Measurements from ENCODE around the gene TLE2. TPM values are rescaled to one million over a fixed set of nuclear protein-coding genes. Genes with fewer than 3 reads are reported as not detected.

Gene TLE2
- polyA plus RNA-seq, 3 donors, result not detected

- 72% methylated on average over 4 of the region's 12 CpGs for WGBS (ENCODE audit: insufficient coverage)
- H3K27me3 Mint-ChIP-seq (ENCODE audit: low read depth in 3 of 3), result peaks cover 32 to 46% (median 36%) of the 10 kb centered on the region in 3 donors
- H3K36me3 Mint-ChIP-seq, result peaks cover 0 to 1% of the 10 kb centered on the region in 2 donors
- Histone ChIP-seq H2AFZ (ENCODE audit: insufficient read depth, low read depth, low read length, poor library complexity, severe bottlenecking) (no peak overlapping the region), H3K27me3 (ENCODE audit: control insufficient read depth in 2 of 2, insufficient read depth in 2 of 2, low read length in 2 of 2) (peaks cover 4 to 29% of the 10 kb centered on the region in 2 donors), H3K36me3 (replicated peaks in 1 of 2; ENCODE audit: control insufficient read depth in 1 of 2, insufficient read depth in 2 of 2, low read length in 2 of 2) (no peaks in the 10 kb centered on the region), H3K4me1 (ENCODE audit: control insufficient read depth in 1 of 2, insufficient read depth in 2 of 2, low read length in 2 of 2) (peaks cover 5 to 14% of the 10 kb centered on the region in 2 donors), H4K20me1 (ENCODE audit: insufficient read depth, low read length) (no peaks in the 10 kb centered on the region), H3K27ac (ENCODE audit: low read depth in 1 of 2, low read length in 2 of 2) (no peak overlapping the region), H3K9ac (ENCODE audit: insufficient read depth, low read length, poor library complexity, severe bottlenecking) (no peak overlapping the region), H3K79me2 (ENCODE audit: insufficient read depth, low read length) (no peaks in the 10 kb centered on the region), H3K9me3 (replicated peaks in 1 of 2; ENCODE audit: control insufficient read depth in 1 of 2, insufficient read depth in 1 of 2, low read length in 2 of 2) (no peaks in the 10 kb centered on the region), H3K4me2 (replicated peaks; ENCODE audit: extremely low read depth, low read length, poor library complexity, severe bottlenecking) (no peak overlapping the region), H3K4me3 (replicated peaks in 1 of 3; ENCODE audit: low read depth in 2 of 3, low read length in 3 of 3) (no peak overlapping the region)
- peaks cover 10% of the 10 kb centered on the region for H3K4me1 Mint-ChIP-seq
- intact Hi-C loops (cut with micrococcal nuclease), result no loop called here
- peaks cover 0 to 3% (median 0%) of the 10 kb centered on the region in 7 donors for H3K9me3 Mint-ChIP-seq
- no peak overlapping the region for H3K27ac Mint-ChIP-seq
- no peak for DNase-seq
- TF ChIP-seq CTCF (IDR thresholded peaks at IDR 0.05), result no peak
- H3K4me3 Mint-ChIP-seq, result no peak overlapping the region
These were observed 41.3 kb downstream of the TLE2 start for GRCh38 chr19:2987797-2988196.

GRCh38 chr19:2986951-2987524 is 42.0 kb downstream of the TLE2 start:
- Histone ChIP-seq H3K4me1 (ENCODE audit: control insufficient read depth in 1 of 2, insufficient read depth in 2 of 2, low read length in 2 of 2) (peaks cover 5 to 14% of the 10 kb centered on the region in 2 donors), H3K9me3 (replicated peaks in 1 of 2; ENCODE audit: control insufficient read depth in 1 of 2, insufficient read depth in 1 of 2, low read length in 2 of 2) (no peaks in the 10 kb centered on the region), H3K36me3 (replicated peaks in 1 of 2; ENCODE audit: control insufficient read depth in 1 of 2, insufficient read depth in 2 of 2, low read length in 2 of 2) (no peaks in the 10 kb centered on the region), H3K79me2 (ENCODE audit: insufficient read depth, low read length) (no peaks in the 10 kb centered on the region), H3K4me3 (replicated peaks in 1 of 3; ENCODE audit: low read depth in 2 of 3, low read length in 3 of 3) (no peak overlapping the region), H2AFZ (ENCODE audit: insufficient read depth, low read depth, low read length, poor library complexity, severe bottlenecking) (no peak overlapping the region), H4K20me1 (ENCODE audit: insufficient read depth, low read length) (no peaks in the 10 kb centered on the region), H3K27me3 (ENCODE audit: control insufficient read depth in 2 of 2, insufficient read depth in 2 of 2, low read length in 2 of 2) (peaks cover 4 to 33% of the 10 kb centered on the region in 2 donors), H3K9ac (ENCODE audit: insufficient read depth, low read length, poor library complexity, severe bottlenecking) (no peak overlapping the region), H3K27ac (ENCODE audit: low read depth in 1 of 2, low read length in 2 of 2) (no peak overlapping the region), H3K4me2 (replicated peaks; ENCODE audit: extremely low read depth, low read length, poor library complexity, severe bottlenecking) (no peak overlapping the region)
- Mint-ChIP-seq H3K4me1 (peaks cover 10% of the 10 kb centered on the region), H3K4me3 (no peak overlapping the region), H3K36me3 (peaks cover 0 to 1% of the 10 kb centered on the region in 2 donors), H3K27ac (no peak overlapping the region), H3K27me3 (ENCODE audit: low read depth in 3 of 3) (peaks cover 32 to 53% (median 42%) of the 10 kb centered on the region in 3 donors), H3K9me3 (peaks cover 0 to 3% (median 0%) of the 10 kb centered on the region in 7 donors)
- TF ChIP-seq CTCF (IDR thresholded peaks at IDR 0.05), result no peak
- intact Hi-C loops (cut with micrococcal nuclease), result no loop called here
- DNase-seq, result no peak
- WGBS (ENCODE audit: insufficient coverage), result 52% methylated on average over 16 of the region's 20 CpGs

All from CD14-positive monocyte (primary cell).